LoVo (cell line): ENCODE data around the gene LMF1.
"Not testable (repeated sequence)": the region's sequence is repeated elsewhere in the genome, so short reads cannot be mapped to it uniquely, and the experiment has no call there.

Source experiments
- DNase-seq: peaks from one replicate; pipeline ENCODE4 v3.0.0-alpha.2; 2016; ENCODE audit warnings: low spot score

Gene LMF1

GRCh38 chr16:895371-895770 lies 75.4 kb downstream of the LMF1 start:
- DNase-seq = no peak

- DNase-seq = no peak
Measured at GRCh38 chr16:894841-895240, 75.9 kb downstream of the LMF1 start.

GRCh38 chr16:894136-894535 lies 76.6 kb downstream of the LMF1 start:
- DNase-seq = no peak

- no peak for DNase-seq
Measured at GRCh38 chr16:893360-893759, 77.4 kb downstream of the LMF1 start.

GRCh38 chr16:892536-893255 lies 78.1 kb downstream of the LMF1 start:
- no peak for DNase-seq

- no peak for DNase-seq
Measured at GRCh38 chr16:892006-892405, 78.8 kb downstream of the LMF1 start.

GRCh38 chr16:891353-891740 lies 79.4 kb downstream of the LMF1 start:
- DNase-seq = no peak

- DNase-seq = no peak
Measured at GRCh38 chr16:890716-891352, 80.0 kb downstream of the LMF1 start.

- DNase-seq = no peak
Measured at GRCh38 chr16:890217-890616, 80.6 kb downstream of the LMF1 start.

- DNase-seq = no peak
Measured at GRCh38 chr16:889586-889985, 81.2 kb downstream of the LMF1 start.

- no peak for DNase-seq
Measured at GRCh38 chr16:888901-889570, 81.7 kb downstream of the LMF1 start.

- not testable (repeated sequence) for DNase-seq
Measured at GRCh38 chr16:888456-888855, 82.3 kb downstream of the LMF1 start.

GRCh38 chr16:887846-888245 lies 82.9 kb downstream of the LMF1 start:
- no peak for DNase-seq

GRCh38 chr16:886802-887731 lies 83.7 kb downstream of the LMF1 start:
- no peak for DNase-seq

GRCh38 chr16:886084-886543 lies 84.7 kb downstream of the LMF1 start:
- DNase-seq = no peak

GRCh38 chr16:885391-885790 lies 85.4 kb downstream of the LMF1 start:
- DNase-seq = no peak

- DNase-seq = no peak
Measured at GRCh38 chr16:884232-884631, 86.6 kb downstream of the LMF1 start.

- no peak for DNase-seq
Measured at GRCh38 chr16:883781-884180, 87.0 kb downstream of the LMF1 start.

GRCh38 chr16:883340-883739 lies 87.4 kb downstream of the LMF1 start:
- DNase-seq = no peak

GRCh38 chr16:882671-883070 lies 88.1 kb downstream of the LMF1 start:
- DNase-seq = not testable (repeated sequence)

GRCh38 chr16:882256-882655 lies 88.5 kb downstream of the LMF1 start:
- DNase-seq = no peak
